Urinary bladder (tissue), 4 donors: ENCODE results near the gene TIMM10B. TPM values are rescaled to one million over a fixed set of nuclear protein-coding genes. Genes with fewer than 3 reads are reported as not detected.

ENCODE experiments used
- DNase-seq: peaks from one replicate; pipeline ENCODE4 v3.0.0-alpha.2; 2015; ENCODE audit errors: extremely low spot score
- H3K27ac ChIP-seq: one replicate; pipeline ENCODE4 v1.5.1; 2013; ENCODE audit warnings: low read depth, mild to moderate bottlenecking, moderate library complexity
- H3K36me3 ChIP-seq: one replicate; pipeline ENCODE4 v1.6.1; 2013; ENCODE audit warnings: mild to moderate bottlenecking, moderate library complexity; ENCODE audit not compliant: insufficient read depth
- H3K4me1 ChIP-seq: one replicate; pipeline ENCODE4 v1.6.1; 2013; ENCODE audit warnings: mild to moderate bottlenecking, moderate library complexity; ENCODE audit not compliant: insufficient read depth
- H3K4me3 ChIP-seq: one replicate; pipeline ENCODE4 v1.5.1; 2013; ENCODE audit warnings: low read depth, low read length
- WGBS: extraction: QIAGEN DNeasy Blood & Tissue Kit; methylation state at CpG from one replicate; pipeline ENCODE4 v1.1.7; 2013; 5-methylcytosine and 5-hydroxymethylcytosine counted together
- polyA plus RNA-seq: library from polyadenylated mRNA; stranded (reverse); fragments of 200-250 nt; gene quantifications from one replicate; pipeline ENCODE4 v1.2.3, GENCODE V29; 2013
- total RNA-seq: library from RNA; depleted of rRNA; stranded (reverse); fragments of >200 nt; gene quantifications from one replicate; pipeline ENCODE4 v1.2.3, GENCODE V29; 2014
- donor health status: healthy with polysubstance abuse.
- donor health status: healthy.

TIMM10B gene, protein sequence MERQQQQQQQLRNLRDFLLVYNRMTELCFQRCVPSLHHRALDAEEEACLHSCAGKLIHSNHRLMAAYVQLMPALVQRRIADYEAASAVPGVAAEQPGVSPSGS
- 25.9 TPM for total RNA-seq
- polyA plus RNA-seq: 35.1 TPM

DNA sequence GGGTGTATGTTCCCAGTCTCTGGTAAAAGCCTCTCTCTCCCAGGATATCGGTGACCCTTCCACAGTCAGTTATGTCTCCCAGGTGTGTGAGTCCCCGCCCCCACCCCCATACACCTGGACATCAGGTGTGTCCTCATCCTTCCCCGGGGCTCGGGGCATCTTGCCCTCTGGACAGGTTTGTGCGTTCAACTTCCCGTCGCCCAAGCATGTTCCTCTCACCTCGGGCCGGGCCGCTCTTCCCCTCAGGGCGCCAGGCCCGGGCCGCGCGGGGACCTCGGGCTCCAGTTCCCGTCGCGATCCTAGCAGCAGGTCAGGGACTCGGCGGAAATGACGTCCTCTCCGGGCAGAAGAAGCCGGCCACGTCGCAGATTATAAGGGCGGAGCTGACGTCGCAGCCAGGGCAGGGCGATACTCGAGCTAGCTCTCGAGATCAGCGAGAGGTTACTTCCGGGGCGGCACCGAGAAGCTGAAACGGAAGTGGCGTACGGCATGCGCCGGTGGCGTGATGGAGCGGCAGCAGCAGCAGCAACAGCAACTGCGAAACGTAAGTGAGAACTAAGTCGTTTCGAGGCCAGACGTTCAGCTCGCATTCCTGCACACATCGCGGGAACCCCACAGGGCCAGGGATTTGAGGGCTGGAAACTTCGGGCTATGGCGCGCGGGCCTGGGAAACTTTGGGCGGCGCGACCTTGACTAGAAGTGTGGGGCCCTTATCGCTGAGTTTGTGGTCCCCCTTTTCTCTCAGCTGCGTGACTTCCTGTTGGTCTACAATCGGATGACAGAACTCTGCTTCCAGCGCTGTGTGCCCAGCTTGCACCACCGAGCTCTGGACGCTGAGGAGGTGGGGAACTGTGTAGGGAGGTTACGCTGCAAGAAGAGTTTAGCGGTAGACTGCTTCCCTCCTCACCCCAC is at the start of gene TIMM10B, which contains the start of gene ARFIP2:
Gene TIMM10B, plus strand, starts transcription at position 490 of the 912 bp plus-strand sequence. Its CDS starts 16 bp downstream, at position 506.
Gene ARFIP2, minus strand, starts transcription at position 320 of the 912 bp plus-strand sequence. CDS start 910 bp downstream, outside the sequence.
- peak; percentile 95 for DNase-seq
- WGBS: under 1% methylated on average over 66 of the region's 66 CpGs
- Histone ChIP-seq H3K27ac (peak within 1 kb of the TSS; percentile 89), H3K36me3 (peaks cover 2% of the 10 kb centered on the region), H3K4me1 (no peaks in the 10 kb centered on the region), H3K4me3 (peak within 1 kb of the TSS; percentile 68)

DNA sequence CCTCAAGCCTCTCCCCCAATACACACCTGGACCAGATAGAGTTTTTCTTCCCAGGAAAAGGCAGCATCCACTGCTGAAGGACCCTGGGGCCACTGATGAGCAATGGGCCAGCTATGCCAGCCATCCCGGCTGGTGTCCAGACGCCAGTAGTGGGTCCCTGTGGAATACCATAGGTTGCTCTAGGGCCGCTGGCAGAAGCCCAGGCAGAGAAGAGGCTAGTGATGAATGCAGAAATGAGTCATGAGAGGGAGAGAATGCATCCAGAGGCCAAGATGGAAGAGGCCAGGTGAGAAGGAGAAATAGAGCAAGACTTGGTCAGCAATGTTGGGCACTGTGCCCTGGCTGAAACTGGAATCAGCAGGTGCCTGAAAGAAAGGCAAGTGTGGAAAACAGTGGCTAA is 49.4 kb upstream of the TIMM10B start:
- no peak for DNase-seq
- Histone ChIP-seq H3K36me3 (no peaks in the 10 kb centered on the region), H3K4me1 (no peaks in the 10 kb centered on the region), H3K27ac (no peak overlapping the region), H3K4me3 (no peak overlapping the region)
- 82% methylated on average over 3 of the region's 3 CpGs for WGBS

DNA sequence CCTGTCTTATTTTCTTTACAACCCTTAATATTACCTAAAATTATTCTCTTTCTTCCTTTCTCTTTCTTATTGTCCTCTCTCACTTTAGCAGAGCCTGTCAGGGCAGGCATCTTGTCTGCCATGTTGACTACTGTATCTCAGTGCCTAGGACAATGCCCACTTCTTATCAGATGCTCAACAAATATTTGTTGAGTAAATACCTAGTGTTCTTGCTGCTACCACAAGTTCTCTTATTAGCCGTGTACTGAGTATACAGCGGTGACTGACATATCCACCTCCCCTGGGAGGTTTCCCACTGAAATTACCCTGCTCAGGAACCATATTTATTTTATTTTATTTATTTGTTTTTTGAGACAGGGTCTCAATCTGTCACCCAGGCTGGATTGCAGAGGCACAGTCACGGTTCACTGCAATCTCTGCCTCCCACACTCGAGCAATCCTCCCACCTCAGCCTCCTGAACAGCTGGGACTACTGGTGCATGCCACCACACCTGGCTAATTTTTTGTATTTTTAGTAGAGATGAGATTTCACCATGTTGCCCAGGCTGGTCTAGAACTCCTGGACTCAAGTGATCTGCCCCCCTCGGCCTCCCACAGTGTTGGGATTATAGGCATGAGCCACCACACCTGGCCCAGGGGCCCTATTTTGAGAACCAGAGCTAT is 47.2 kb upstream of the TIMM10B start:
- no peak overlapping the region for H3K4me3 ChIP-seq
- no peak overlapping the region for H3K27ac ChIP-seq
- no peak for DNase-seq
- WGBS: 73% methylated on average over 5 of the region's 5 CpGs
- H3K4me1 ChIP-seq: no peaks in the 10 kb centered on the region
- H3K36me3 ChIP-seq: no peaks in the 10 kb centered on the region

DNA sequence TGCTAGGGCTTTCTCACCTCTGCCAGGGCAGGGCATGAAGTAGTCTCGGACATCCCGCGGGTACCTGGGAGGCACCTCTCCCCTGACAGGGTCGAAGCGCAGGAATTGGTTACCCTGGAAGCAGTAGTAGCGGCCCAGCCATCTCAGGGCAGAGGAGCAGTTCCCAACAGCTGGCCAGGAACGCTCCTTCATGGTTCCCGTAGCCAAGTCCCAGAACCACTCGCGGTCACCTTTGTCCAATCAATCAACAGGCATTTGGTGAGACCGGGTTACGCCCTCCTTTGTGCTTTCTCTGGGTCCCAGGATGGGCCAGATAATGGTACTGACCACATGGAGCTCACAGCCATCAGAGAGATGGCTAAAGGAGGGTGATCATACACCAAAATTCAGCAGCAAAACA is 43.9 kb upstream of the TIMM10B start:
- Histone ChIP-seq H3K36me3 (no peaks in the 10 kb centered on the region), H3K27ac (no peak overlapping the region), H3K4me3 (no peak overlapping the region), H3K4me1 (no peaks in the 10 kb centered on the region)
- WGBS: 91% methylated on average over 12 of the region's 12 CpGs
- no peak for DNase-seq

DNA sequence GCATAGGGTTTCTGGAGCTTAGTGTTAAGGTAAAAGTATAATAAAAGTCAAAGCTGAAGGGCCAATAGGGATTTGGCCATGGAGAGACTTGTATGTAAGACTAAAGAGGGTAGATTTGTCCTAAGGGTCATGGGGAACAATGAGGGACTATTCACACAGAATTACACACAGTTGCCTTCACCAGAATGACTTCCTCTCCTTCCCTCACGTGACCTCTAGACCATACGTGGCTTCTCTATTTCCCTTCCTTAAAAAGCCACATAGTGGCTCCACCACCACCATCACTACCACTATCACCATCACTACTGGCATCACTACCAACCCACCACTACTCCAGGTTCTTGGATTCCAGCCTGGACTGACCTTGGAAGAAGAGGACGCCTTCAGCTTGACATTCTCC is 43.3 kb upstream of the TIMM10B start:
- DNase-seq: no peak
- Histone ChIP-seq H3K4me1 (no peaks in the 10 kb centered on the region), H3K36me3 (no peaks in the 10 kb centered on the region), H3K27ac (no peak overlapping the region), H3K4me3 (no peak overlapping the region)
- 67% methylated on average over 3 of the region's 3 CpGs for WGBS

DNA sequence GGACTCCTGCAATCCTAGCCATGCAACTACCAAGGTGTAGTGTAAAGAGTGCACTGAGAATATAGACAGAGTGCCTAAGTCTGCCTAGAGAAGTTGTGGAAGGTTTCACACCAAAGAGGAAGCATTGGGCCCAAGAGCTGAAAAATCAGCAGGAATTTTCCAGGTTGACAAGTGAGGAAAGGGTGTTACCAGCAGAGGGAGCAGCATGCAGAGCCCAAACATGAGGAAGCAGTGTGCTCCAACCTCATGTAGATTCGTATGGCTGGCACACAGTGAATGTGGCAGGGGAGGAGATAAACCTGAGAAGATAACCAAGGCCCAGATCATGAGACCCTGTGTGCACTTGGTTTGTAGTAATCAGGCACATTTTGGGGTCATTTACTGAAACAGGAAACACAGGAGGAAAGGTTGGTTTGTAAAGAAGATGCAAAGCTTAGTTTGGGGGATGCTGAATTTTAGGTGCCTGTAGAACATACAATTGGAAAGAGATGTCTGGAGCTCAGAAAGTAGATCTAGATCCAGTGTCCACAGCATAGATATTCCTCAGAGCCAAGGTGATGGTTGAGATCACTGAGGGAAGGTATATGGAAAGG is 42.2 kb upstream of the TIMM10B start:
- DNase-seq: no peak
- 9% methylated on average over 1 of the region's 1 CpG for WGBS

DNA sequence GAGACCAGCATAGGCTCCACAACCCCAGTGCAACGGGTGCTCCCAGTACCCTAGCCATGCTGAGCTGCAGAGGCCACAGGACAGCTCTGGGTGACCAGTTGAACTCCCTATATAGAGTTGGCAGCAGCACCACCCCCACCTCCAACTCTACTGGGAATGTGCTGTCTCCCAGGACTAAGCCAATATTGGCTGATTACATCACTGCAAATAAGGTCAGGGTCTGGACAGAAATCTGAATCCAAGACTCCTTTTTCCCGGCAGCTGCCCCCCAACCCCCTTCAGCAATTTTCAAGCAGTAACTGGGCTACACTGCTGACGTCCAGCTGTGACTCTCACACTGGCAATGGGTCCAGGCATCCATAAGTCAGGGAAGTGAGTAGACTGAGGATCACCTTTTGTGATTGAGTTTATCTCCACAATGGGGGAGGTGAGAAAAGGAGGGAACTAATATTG is 40.4 kb upstream of the TIMM10B start, which contains the start of gene HPX:
Gene HPX, minus strand, starts transcription at position 82 of the 453 bp plus-strand sequence. Its CDS starts 24 bp downstream, at position 58.
- 67% methylated on average over 3 of the region's 3 CpGs for WGBS
- no peaks in the 10 kb centered on the region for H3K36me3 ChIP-seq

More for the DNA sequence above, 42.2 kb upstream of the TIMM10B start:
- no peak overlapping the region for H3K4me3 ChIP-seq
- no peaks in the 10 kb centered on the region for H3K4me1 ChIP-seq
- no peak overlapping the region for H3K27ac ChIP-seq
- H3K36me3 ChIP-seq: no peaks in the 10 kb centered on the region

DNA sequence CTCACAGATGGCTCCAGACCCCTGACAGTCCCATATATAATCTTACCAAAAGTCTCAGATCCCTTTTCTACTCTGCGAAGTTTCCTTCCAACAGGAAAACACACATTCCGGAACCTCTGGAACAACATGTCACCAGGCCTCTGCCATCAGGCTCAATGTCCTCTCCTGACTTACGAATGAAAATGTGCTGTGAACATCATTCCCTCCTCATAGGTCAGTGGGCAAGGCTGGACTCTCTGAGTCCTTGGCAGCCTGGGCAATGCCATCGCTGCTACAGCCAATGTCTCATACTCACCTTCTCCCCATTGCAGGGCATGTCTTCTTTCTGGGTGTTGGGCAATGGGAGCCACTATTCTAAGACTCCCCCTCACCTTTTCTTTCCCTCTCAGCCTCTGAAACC is 38.9 kb upstream of the TIMM10B start:
- H3K36me3 ChIP-seq: no peaks in the 10 kb centered on the region
- DNase-seq: no peak
- WGBS: 89% methylated on average over 4 of the region's 4 CpGs
- no peak overlapping the region for H3K27ac ChIP-seq
- no peaks in the 10 kb centered on the region for H3K4me1 ChIP-seq
- no peak overlapping the region for H3K4me3 ChIP-seq

More for the DNA sequence above, 40.4 kb upstream of the TIMM10B start, which contains the start of gene HPX:
- no peak for DNase-seq
- no peaks in the 10 kb centered on the region for H3K4me1 ChIP-seq
- H3K4me3 ChIP-seq: no peak within 1 kb of the TSS
- H3K27ac ChIP-seq: no peak within 1 kb of the TSS

DNA sequence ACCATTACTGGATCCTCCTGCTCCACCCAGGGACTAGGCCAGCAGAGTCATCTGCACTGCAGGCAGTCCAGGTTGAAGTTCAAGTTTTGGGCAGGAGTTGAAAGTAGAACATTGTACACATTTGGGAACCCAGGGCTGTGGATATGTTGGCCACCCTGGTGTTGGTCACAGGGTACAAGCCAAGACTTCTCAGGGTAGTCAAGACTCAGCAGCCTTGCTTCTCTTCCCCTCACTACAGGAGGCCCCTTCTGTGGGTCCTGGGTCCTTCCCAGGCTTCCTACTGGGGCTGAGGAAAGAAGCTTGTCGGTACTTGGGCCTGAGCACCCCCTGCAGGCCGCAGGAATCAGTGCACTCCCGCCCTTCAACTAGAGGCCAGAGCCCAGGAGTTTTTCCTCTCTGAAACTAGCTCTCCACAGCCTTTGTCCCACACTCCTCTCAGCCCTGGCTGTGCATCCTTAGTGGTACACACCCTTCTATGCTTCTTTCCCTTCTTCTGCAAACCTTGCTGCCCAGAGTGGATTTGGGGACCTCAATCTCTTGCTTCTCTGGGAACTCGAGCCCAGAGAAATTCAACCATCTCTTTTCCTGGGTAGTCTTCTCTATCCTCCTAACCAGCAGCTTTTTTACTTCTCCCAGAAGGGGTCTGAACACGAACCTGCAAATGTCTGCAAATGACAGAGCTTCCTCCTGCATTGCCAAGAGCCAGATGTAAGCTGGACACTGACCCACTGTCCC is 37.9 kb upstream of the TIMM10B start:
- DNase-seq: no peak
- H3K4me1 ChIP-seq: no peaks in the 10 kb centered on the region
- WGBS: 28% methylated on average over 5 of the region's 5 CpGs
- H3K27ac ChIP-seq: no peak overlapping the region
- no peak overlapping the region for H3K4me3 ChIP-seq
- H3K36me3 ChIP-seq: no peaks in the 10 kb centered on the region

DNA sequence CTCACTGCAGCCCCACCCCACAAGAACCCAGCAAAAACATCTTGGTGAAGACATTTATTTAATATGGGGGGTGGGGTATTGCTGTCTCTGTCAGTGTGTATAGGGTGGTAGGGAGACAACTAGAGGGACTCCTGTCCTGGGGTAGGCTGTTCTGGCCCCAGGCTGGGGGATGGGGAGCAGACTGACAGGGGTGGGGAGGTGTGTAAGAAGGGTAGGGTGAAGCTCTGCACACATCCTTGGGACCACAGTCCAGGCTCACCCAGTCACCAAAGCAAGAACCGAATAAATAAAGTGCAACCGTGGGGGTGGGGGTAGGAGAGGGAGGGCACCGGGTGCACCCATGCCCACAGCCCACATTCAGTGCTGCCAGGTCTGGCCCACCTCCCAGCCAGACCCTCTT is 32.7 kb upstream of the TIMM10B start:
- no peak for DNase-seq
- WGBS: 90% methylated on average over 3 of the region's 3 CpGs
- peaks cover 1% of the 10 kb centered on the region for H3K36me3 ChIP-seq

DNA sequence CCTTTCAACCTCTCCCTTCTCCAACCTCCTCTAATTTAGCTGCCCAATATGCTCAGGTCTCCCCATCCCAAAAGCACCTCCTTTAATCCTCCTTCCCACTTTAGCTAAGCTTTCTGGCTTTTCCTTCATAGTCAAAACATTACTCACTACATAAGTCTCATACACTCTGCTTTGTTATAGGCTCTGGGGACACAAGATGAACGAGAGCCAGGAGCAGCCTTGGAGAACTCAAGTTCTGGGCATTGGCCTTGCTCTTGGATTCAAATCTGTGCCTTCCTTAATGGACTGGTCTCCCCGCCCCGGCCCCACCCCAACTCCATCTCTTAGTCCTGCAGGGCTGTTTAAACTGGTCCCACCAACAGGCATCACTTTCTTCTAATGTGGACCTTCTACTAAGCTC is 29.1 kb upstream of the TIMM10B start:
- DNase-seq: no peak
- Histone ChIP-seq H3K36me3 (peaks cover 1% of the 10 kb centered on the region), H3K27ac (no peak overlapping the region), H3K4me3 (no peak overlapping the region), H3K4me1 (no peaks in the 10 kb centered on the region)
- 84% methylated on average over 3 of the region's 3 CpGs for WGBS

More for the DNA sequence above, 32.7 kb upstream of the TIMM10B start:
- Histone ChIP-seq H3K4me3 (no peak overlapping the region), H3K27ac (no peak overlapping the region), H3K4me1 (no peaks in the 10 kb centered on the region)

DNA sequence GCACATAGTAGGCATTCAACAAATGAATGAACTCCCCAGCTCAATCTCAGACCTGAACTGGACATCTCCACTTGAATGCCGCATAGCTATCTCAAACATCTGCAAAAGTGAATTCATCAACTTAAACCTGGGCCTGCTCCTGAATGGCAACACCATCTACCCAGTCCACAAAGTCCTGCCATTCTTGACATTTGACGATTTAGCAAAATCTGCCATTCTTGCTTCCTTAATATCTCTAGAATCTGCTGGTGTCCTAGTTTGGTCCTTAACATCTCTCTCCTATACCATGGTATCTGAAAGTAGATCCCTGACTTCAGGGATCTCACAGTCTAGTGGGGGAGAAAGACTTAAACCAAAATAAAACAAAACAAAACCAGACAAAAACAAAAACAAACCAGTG is 28.1 kb upstream of the TIMM10B start:
- no peak overlapping the region for H3K4me3 ChIP-seq
- peaks cover 1% of the 10 kb centered on the region for H3K36me3 ChIP-seq
- no peaks in the 10 kb centered on the region for H3K4me1 ChIP-seq
- WGBS: 97% methylated on average over 2 of the region's 2 CpGs
- H3K27ac ChIP-seq: no peak overlapping the region
- DNase-seq: no peak

DNA sequence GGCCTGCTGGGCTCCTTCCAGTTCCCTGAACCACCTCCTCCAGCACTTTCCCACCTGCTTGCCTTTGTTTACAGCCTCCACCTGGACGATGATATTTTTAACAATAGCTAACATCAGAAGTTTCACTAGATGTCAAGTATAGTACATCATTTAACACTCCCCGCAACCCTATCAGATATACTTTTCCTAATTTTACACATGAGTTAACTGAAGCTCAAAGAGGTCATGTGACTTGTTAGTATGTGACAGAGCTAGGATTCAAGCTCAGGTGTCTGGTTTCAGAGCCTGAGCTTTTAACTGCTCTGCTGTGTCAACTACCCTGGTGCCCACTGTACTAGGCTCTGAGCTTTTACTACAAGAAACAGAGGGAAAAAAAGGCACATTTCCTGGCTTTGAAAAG is 26.2 kb upstream of the TIMM10B start:
- H3K27ac ChIP-seq: no peak overlapping the region
- no peaks in the 10 kb centered on the region for H3K4me1 ChIP-seq
- peaks cover 1% of the 10 kb centered on the region for H3K36me3 ChIP-seq
- H3K4me3 ChIP-seq: no peak overlapping the region
- no peak for DNase-seq
- 82% methylated on average over 2 of the region's 2 CpGs for WGBS
